Measurements from ENCODE around the gene CDK17. TPM values are rescaled to one million over a fixed set of nuclear protein-coding genes. Genes with fewer than 3 reads are reported as not detected.

CDK17 gene
- total and polyA plus RNA-seq, 9 of the 15 experiments (the other 6 are each of a cell fraction or from before 2014, with no cell fraction given): 4.8 to 39.3 (median 21.6) TPM

- TF ChIP-seq NONO (IDR thresholded peaks at IDR 0.05; ENCODE audit: low read depth in 2 of 2, low read length in 1 of 2) (peak in 1 of 2 experiments; percentile 69; a peak in 3 of 4 replicates), BRD9 (IDR thresholded peaks at IDR 0.05; ENCODE audit: low read depth, partially characterized antibody) (no peak), ZC3H4 (CRISPR knock-in tag; IDR thresholded peaks at IDR 0.05; ENCODE audit: borderline replicate concordance) (no peak), MEF2A (IDR thresholded peaks at IDR 0.05; ENCODE audit: control insufficient read depth, low read depth, low read length) (0 out of 2 replicates have a peak, but pooled peaks have one; percentile 9), ID3 (CRISPR knock-in tag; IDR thresholded peaks at IDR 0.05) (no peak), ID3 (tag; IDR thresholded peaks at IDR 0.05) (0 out of 2 replicates have a peak, but pooled peaks have one; percentile 31), POLR2G (IDR thresholded peaks at IDR 0.05; ENCODE audit: low read depth, low read length) (peak; percentile 86), ILF3 (IDR thresholded peaks at IDR 0.05; ENCODE audit: borderline replicate concordance) (peak; percentile 42; the same call in 1 of the 2 replicates), FOXJ3 (CRISPR knock-in tag; IDR thresholded peaks at IDR 0.05) (no peak), XRCC5 (IDR thresholded peaks at IDR 0.05; ENCODE audit: low read depth, low read length) (no peak), BRD4 (IDR thresholded peaks at IDR 0.05) (peak; percentile 58; the same call in 1 of the 2 replicates), STAT5B (CRISPR knock-in tag; IDR thresholded peaks at IDR 0.05) (no peak), L3MBTL2 (IDR thresholded peaks at IDR 0.05) (peak; percentile 57), TAF9B (IDR thresholded peaks at IDR 0.05; ENCODE audit: partially characterized antibody) (no peak), SNRNP70 (optimal IDR thresholded peaks at IDR 0.05; ENCODE audit: low read depth, low read length) (no peak), HCFC1 (IDR thresholded peaks at IDR 0.05; ENCODE audit: low read depth, low read length) (0 out of 2 replicates have a peak, but pooled peaks have one; percentile 5), MAFK (IDR thresholded peaks at IDR 0.05; ENCODE audit: low read length) (no peak), ZBTB17 (CRISPR knock-in tag; IDR thresholded peaks at IDR 0.05) (peak; percentile 13; the same call in 1 of the 2 replicates), CGGBP1 (CRISPR knock-in tag; IDR thresholded peaks at IDR 0.05) (peak; percentile 43; the same call in 1 of the 2 replicates), ZBTB1 (CRISPR knock-in tag; IDR thresholded peaks at IDR 0.05; ENCODE audit: borderline replicate concordance, low read depth) (peak; percentile 57; the same call in 1 of the 2 replicates), ZSCAN29 (IDR thresholded peaks at IDR 0.05) (peak; percentile 50; the same call in 1 of the 2 replicates)
- TF ChIP-seq, protein P1, sequence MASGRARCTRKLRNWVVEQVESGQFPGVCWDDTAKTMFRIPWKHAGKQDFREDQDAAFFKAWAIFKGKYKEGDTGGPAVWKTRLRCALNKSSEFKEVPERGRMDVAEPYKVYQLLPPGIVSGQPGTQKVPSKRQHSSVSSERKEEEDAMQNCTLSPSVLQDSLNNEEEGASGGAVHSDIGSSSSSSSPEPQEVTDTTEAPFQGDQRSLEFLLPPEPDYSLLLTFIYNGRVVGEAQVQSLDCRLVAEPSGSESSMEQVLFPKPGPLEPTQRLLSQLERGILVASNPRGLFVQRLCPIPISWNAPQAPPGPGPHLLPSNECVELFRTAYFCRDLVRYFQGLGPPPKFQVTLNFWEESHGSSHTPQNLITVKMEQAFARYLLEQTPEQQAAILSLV (tag; IDR thresholded peaks at IDR 0.05): no peak
- TF ChIP-seq, protein P2, sequence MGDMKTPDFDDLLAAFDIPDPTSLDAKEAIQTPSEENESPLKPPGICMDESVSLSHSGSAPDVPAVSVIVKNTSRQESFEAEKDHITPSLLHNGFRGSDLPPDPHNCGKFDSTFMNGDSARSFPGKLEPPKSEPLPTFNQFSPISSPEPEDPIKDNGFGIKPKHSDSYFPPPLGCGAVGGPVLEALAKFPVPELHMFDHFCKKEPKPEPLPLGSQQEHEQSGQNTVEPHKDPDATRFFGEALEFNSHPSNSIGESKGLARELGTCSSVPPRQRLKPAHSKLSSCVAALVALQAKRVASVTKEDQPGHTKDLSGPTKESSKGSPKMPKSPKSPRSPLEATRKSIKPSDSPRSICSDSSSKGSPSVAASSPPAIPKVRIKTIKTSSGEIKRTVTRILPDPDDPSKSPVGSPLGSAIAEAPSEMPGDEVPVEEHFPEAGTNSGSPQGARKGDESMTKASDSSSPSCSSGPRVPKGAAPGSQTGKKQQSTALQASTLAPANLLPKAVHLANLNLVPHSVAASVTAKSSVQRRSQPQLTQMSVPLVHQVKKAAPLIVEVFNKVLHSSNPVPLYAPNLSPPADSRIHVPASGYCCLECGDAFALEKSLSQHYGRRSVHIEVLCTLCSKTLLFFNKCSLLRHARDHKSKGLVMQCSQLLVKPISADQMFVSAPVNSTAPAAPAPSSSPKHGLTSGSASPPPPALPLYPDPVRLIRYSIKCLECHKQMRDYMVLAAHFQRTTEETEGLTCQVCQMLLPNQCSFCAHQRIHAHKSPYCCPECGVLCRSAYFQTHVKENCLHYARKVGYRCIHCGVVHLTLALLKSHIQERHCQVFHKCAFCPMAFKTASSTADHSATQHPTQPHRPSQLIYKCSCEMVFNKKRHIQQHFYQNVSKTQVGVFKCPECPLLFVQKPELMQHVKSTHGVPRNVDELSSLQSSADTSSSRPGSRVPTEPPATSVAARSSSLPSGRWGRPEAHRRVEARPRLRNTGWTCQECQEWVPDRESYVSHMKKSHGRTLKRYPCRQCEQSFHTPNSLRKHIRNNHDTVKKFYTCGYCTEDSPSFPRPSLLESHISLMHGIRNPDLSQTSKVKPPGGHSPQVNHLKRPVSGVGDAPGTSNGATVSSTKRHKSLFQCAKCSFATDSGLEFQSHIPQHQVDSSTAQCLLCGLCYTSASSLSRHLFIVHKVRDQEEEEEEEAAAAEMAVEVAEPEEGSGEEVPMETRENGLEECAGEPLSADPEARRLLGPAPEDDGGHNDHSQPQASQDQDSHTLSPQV (IDR thresholded peaks at IDR 0.05): peak; percentile 45; the same call in 1 of the 2 replicates
Observed at GRCh38 chr12:96399919-96400630, at the start of gene CDK17 (continued).

All from K562 (cell line).